GM21723 (cell line): ENCODE results near the gene NUDT1.

Experiments
- ATAC-seq: cut with Tn5 transposase; IDR thresholded peaks from one replicate; pipeline ENCODE4 v1.9.1; 2021; ENCODE audit warnings: mild to moderate bottlenecking, moderate library complexity; ENCODE audit not compliant: unreplicated experiment

Gene NUDT1

GRCh38 chr7:2204446-2204845 lies 37.6 kb upstream of the NUDT1 start:
- ATAC-seq: no peak

GRCh38 chr7:2205036-2205780 lies 36.8 kb upstream of the NUDT1 start:
- no peak for ATAC-seq

- no peak for ATAC-seq
Observed at GRCh38 chr7:2208712-2209111, 33.3 kb upstream of the NUDT1 start.

- ATAC-seq: peak; percentile 52
Observed at GRCh38 chr7:2209146-2209960, 32.7 kb upstream of the NUDT1 start.

GRCh38 chr7:2209961-2210323 lies 32.1 kb upstream of the NUDT1 start:
- peak; percentile 29 for ATAC-seq

- ATAC-seq: no peak
Observed at GRCh38 chr7:2210551-2211258, 31.3 kb upstream of the NUDT1 start.

GRCh38 chr7:2211259-2211880 lies 30.7 kb upstream of the NUDT1 start:
- no peak for ATAC-seq

GRCh38 chr7:2211926-2212325 lies 30.1 kb upstream of the NUDT1 start:
- no peak for ATAC-seq

GRCh38 chr7:2212906-2213305 lies 29.1 kb upstream of the NUDT1 start:
- no peak for ATAC-seq

GRCh38 chr7:2213551-2214215 lies 28.3 kb upstream of the NUDT1 start:
- no peak for ATAC-seq

- no peak for ATAC-seq
Observed at GRCh38 chr7:2214636-2215035, 27.4 kb upstream of the NUDT1 start.

- ATAC-seq: no peak
Observed at GRCh38 chr7:2215851-2216250, 26.2 kb upstream of the NUDT1 start.

GRCh38 chr7:2217206-2217605 lies 24.8 kb upstream of the NUDT1 start:
- ATAC-seq: no peak

- ATAC-seq: no peak
Observed at GRCh38 chr7:2217716-2218443, 24.1 kb upstream of the NUDT1 start.

GRCh38 chr7:2218444-2218785 lies 23.6 kb upstream of the NUDT1 start:
- ATAC-seq: no peak

GRCh38 chr7:2219136-2219535 lies 22.9 kb upstream of the NUDT1 start:
- no peak for ATAC-seq

GRCh38 chr7:2219606-2220005 lies 22.4 kb upstream of the NUDT1 start:
- no peak for ATAC-seq

GRCh38 chr7:2220030-2220429 lies 22.0 kb upstream of the NUDT1 start:
- no peak for ATAC-seq

GRCh38 chr7:2220506-2220905 lies 21.5 kb upstream of the NUDT1 start:
- ATAC-seq: no peak

GRCh38 chr7:2220954-2221353 lies 21.1 kb upstream of the NUDT1 start:
- ATAC-seq: no peak
